Naive thymus-derived CD8-positive, alpha-beta T cell (primary cell): ENCODE measurements around the gene PPTC7. TPM values are rescaled to one million over a fixed set of nuclear protein-coding genes. Genes with fewer than 3 reads are reported as not detected.
"Not testable (repeated sequence)": the region's sequence is repeated elsewhere in the genome, so short reads cannot be mapped to it uniquely, and the experiment has no call there.

Experiments used
- ATAC-seq, 2 donors: fragments of 150-1000 bp; cut with Tn5 transposase in 1 of 2; sonication (Bioruptor Pico), chemical (Tn5 transposase) in 1 of 2; 1 replicate in 1 of 2; 2 replicates in 1 of 2; pipeline ENCODE4 v1.10.0; 2021; ENCODE audit warnings: mild to moderate bottlenecking in 2 of 2, moderate library complexity in 2 of 2
- POLR2A ChIA-PET: fragments of 350-600 bp; sonication (Branson Sonifier 250); formaldehyde crosslinking; loops from one replicate; lab custom pipeline; 2021; ENCODE audit warnings: antibody characterized with exemption; lab: Charles Lee
- DNase-seq, 10 donors: peaks; one replicate each; pipeline versions ENCODE4 v3.0.0 to v3.0.0-alpha.2; 2020 to 2022
- H3K27ac Mint-ChIP-seq, 10 donors: one replicate each; pipeline ENCODE4 v1.8.0; 2020 to 2022; ENCODE audit warnings: mild to moderate bottlenecking in 10 of 10, mixed read lengths in 10 of 10, moderate library complexity in 4 of 10, inconsistent platforms in 1 of 10
- H3K27me3 Mint-ChIP-seq, 5 donors: one replicate each; pipeline ENCODE4 v1.8.0; 2021 to 2022; ENCODE audit warnings: mixed read lengths in 5 of 5
- H3K36me3 Mint-ChIP-seq, 3 donors: one replicate each; pipeline ENCODE4 v1.8.0; 2020 to 2022; ENCODE audit warnings: mixed read lengths in 3 of 3, mild to moderate bottlenecking in 2 of 3, inconsistent platforms in 1 of 3
- H3K4me1 Mint-ChIP-seq, 4 donors: one replicate each; pipeline ENCODE4 v1.8.0; 2021 to 2022; ENCODE audit warnings: mixed read lengths in 4 of 4
- H3K4me3 Mint-ChIP-seq, 10 donors: one replicate each; pipeline ENCODE4 v1.8.0; 2020 to 2022; ENCODE audit warnings: mild to moderate bottlenecking in 10 of 10, mixed read lengths in 10 of 10, moderate library complexity in 6 of 10, inconsistent platforms in 1 of 10
- H3K9me3 Mint-ChIP-seq, 9 donors: one replicate each; pipeline ENCODE4 v1.8.0; 2020 to 2022; ENCODE audit warnings: mixed read lengths in 9 of 9, mild to moderate bottlenecking in 3 of 9, inconsistent platforms in 1 of 9, moderate library complexity in 1 of 9
- polyA plus RNA-seq, 3 donors: library from polyadenylated mRNA; unstranded; fragments of 300-500 nt; fragmentation: Illumina TruSeq; gene quantifications; one replicate each; pipeline ENCODE4 v1.2.3, GENCODE V29; 2021
- total RNA-seq, 8 experiments: library from RNA in 2 of 8; stranded (reverse) in 2 of 8; gene quantifications; one replicate each; pipeline ENCODE4 v1.2.3 and lab custom pipeline; 2021 to 2026

PPTC7 gene
- total and polyA plus RNA-seq, 5 experiments from 2014 or later = 7.6 to 34.8 (median 10.2) TPM

DNA sequence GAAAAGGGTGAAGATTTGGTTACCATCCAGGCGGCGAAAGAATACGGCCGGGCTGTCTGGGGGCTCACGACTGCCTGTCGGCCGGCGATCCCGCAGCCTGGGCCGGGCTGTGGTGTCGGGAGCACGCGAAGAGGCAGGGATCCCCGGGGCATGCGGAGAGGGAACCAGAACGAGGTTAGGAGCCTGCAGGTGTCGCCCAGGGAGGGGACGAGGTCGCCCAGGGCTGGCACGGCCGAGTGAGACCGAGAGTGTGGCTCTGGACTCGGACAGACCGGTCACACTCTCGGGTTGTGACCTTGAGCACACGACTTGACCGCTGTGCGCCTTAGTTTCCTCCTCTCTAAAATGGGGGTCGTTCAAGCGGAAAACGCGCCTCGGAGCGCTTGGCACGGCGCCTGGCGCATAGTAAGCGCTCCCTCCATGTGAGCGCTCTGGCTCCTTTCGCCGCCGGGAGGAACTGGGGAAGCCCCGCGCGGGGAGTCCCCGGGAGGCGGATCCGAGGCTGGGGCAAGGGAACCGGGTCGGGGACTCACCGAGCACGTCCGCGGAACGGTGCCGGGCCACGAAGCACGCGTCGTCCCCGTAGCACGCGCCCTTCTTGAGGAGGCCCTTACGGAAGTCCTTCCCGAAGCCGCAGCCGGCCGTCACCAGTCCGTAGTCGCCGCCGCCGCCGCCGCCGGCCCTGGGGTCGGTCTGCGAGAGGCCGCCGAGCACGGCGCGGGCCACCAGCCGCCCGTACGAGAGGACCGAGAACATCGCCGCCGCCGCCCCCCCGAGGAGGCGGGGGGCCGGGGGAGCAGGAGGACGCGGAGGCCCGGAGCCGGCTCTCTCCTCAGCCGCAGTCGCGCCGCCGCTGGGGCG is 612 bp downstream of the PPTC7 start:
- ATAC-seq = peak; percentile 54
- POLR2A ChIA-PET = interaction anchor here (1.1 kb wide), 1 partner anchor 20 kb away, joined by 4 read pairs; no protein-coding TSS in a partner anchor
- no peaks in the 10 kb centered on the region for H3K9me3 Mint-ChIP-seq
- DNase-seq = peak; percentile 49 to 80 (median 68)
- H3K27ac Mint-ChIP-seq = peak overlapping the region; percentile 85 to 95 (median 92)
- no peaks in the 10 kb centered on the region for H3K27me3 Mint-ChIP-seq
- H3K4me3 Mint-ChIP-seq = peak overlapping the region; percentile 89 to 97 (median 94)
- H3K36me3 Mint-ChIP-seq = no peaks in the 10 kb centered on the region
- peaks cover 21 to 76% (median 72%) of the 10 kb centered on the region in 4 donors for H3K4me1 Mint-ChIP-seq

DNA sequence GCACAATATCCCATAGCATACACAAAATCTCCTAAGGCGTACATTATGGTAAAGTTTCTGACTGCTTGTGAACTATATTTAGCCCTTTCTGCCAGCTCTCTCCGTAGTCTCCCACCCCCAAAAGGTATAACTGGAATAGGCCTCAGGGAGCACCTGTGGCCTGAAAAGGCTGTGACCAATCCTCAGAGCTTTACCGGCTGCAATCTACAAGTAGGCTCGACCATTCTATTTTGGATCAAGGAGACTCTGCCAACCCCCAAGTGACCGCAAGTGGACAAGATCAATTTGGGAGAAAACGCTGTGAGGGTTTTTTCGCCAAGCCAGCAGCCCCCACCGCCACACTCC is 1.2 kb downstream of the PPTC7 start:
- Mint-ChIP-seq H3K4me3 (peak overlapping the region; percentile 89 to 97 (median 94)), H3K27me3 (no peaks in the 10 kb centered on the region), H3K27ac (peak overlapping the region; percentile 85 to 95 (median 92)), H3K4me1 (peaks cover 21 to 79% (median 74%) of the 10 kb centered on the region in 4 donors), H3K9me3 (no peaks in the 10 kb centered on the region), H3K36me3 (no peaks in the 10 kb centered on the region)
- POLR2A ChIA-PET = interaction anchor here (0.8 to 1.8 kb wide), 4 partner anchors 15 to 1837 kb away, joined by 3 to 6 read pairs (median 4); partner anchors contain the start of genes FAM216A and PTPN11
- DNase-seq (no peak), ATAC-seq (no peak)

DNA sequence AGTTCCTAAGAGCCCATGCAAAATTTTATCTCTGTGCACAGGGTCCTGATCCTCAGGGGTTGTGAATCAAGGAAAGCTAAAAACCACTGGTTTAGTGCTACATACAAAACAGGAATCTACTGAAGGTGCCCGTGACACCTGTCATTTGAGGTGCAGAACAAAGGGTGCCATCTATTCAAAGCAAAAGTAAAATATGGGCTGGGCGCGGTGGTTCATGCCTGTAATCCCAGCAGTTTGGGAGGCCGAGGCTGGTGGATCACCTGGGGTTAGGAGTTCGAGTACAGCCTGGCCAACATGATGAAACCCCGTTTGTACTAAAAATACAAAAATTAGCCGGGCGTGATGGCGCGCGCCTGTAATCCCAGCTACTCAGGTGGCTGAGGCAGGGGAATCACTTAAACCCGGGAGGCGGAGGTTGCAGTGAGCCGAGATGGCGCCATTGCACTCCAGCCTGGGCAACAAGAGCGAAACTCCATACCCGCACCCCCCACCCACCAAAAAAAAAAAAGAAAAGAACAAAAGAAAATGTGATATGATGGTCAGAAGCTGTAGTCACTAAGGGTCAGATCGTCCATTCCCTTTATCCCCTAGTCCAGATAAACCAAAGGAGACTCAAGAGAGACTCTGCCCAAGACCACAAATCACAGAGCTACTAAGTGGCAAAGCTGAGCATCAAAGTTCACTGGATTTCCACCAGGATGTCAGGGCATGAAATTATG is 3.4 kb downstream of the PPTC7 start:
- peak overlapping the region; percentile 77 to 95 (median 90) for H3K27ac Mint-ChIP-seq
- DNase-seq (no peak), ATAC-seq (no peak)
- POLR2A ChIA-PET = interaction anchor here (0.8 to 1.8 kb wide), 4 partner anchors 12 to 23 kb away, joined by 4 to 6 read pairs (median 5); no protein-coding TSS in a partner anchor
- peak overlapping the region; percentile 73 to 97 (median 93) for H3K4me3 Mint-ChIP-seq
- H3K27me3 Mint-ChIP-seq = no peaks in the 10 kb centered on the region
- H3K9me3 Mint-ChIP-seq = peaks cover 0 to 2% (median 0%) of the 10 kb centered on the region in 9 donors
- peaks cover 27 to 87% (median 78%) of the 10 kb centered on the region in 4 donors for H3K4me1 Mint-ChIP-seq
- no peaks in the 10 kb centered on the region for H3K36me3 Mint-ChIP-seq

DNA sequence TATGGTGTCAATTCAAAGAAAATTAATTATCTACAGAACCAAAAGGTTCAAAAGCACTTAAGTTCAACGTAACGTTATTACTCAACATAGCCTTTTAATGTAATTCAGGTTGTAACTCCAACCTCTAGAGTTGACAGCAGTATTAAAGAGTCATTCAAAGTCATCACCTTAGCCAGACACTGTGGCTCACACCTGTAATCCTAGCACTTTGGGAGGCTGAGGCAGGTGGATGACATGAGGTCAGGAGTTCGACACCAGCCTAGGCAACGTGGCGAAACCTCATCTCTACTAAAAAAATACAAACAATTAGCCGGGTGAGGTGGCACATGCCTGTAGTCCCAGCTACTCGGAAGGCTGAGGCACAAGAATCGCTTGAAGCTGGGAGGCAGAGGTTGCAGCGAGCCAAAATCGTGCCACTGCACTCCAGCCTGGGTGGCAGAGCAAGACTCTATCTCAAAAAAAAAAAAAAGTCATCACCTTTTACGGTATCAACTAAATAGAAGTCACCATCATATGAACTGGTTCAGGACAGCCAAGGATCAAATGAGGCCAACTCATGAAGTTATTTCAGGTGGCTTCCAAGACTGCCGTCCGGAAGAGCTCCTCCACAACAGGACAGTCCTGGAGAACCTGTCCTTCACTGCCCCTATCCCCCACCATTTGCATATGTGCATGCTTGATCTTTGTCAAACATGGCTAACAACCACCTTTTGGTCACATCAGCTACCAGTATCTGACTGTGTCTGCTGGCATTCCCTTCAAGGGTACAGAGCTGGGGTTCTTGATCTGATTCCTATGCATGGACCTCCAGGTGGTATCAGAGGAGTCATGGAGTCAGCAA is 4.2 kb downstream of the PPTC7 start:
- Mint-ChIP-seq H3K27ac (peak overlapping the region; percentile 77 to 95 (median 90)), H3K9me3 (peaks cover 0 to 2% (median 0%) of the 10 kb centered on the region in 9 donors)

DNA sequence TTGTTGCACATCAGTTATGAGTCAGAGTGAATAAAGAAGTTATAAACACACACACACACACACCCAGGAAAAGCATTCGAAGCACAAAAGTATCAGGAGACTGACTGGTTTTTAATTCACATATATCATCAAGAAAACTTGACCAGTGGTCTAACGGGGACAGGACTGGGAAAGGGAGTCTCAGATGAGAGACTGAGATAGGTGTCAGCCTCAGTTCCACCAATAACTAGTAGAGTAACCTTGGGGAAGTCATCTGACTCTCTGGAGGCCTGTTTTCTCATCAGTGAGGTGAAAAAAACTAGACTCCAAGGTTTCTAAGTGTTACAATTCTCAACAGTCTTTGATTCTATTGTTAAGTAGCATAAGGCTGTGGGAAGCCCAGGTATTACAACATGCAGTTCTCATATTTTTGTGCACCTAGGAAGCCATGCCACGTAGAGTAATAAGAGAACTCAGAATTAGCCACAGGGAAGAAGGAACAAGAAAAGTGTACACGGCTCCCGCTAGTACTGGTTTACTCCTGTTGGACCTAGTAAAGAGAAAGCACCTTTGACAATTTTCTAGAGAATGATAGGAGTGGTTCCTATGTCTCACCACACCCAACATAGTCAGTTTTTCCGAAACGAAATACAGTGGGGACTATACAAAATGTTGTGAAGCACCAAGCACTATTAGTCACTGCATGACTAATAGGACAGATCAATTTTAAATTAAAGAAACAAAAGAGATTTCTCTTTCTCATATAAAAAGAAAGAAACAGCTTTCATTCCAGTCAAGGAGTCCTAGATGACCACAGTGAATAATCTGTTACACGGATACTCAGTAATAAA is 5.0 kb downstream of the PPTC7 start:
- peaks cover 0 to 2% (median 0%) of the 10 kb centered on the region in 9 donors for H3K9me3 Mint-ChIP-seq
- no peaks in the 10 kb centered on the region for H3K27me3 Mint-ChIP-seq
- peak overlapping the region; percentile 44 to 97 (median 93) for H3K4me3 Mint-ChIP-seq
- peak overlapping the region; percentile 53 to 95 (median 88) for H3K27ac Mint-ChIP-seq
- peak; percentile 24 to 38 for ATAC-seq
- POLR2A ChIA-PET = interaction anchor here (0.6 to 1.0 kb wide), 3 partner anchors 14 to 103 kb away, joined by 3 to 6 read pairs (median 4); no protein-coding TSS in a partner anchor
- H3K4me1 Mint-ChIP-seq = peaks cover 24 to 83% (median 68%) of the 10 kb centered on the region in 4 donors
- DNase-seq = peak in 2 of 10 donors; percentile 6 to 30
- H3K36me3 Mint-ChIP-seq = peaks cover 0 to 3% (median 0%) of the 10 kb centered on the region in 3 donors

More for the DNA sequence above, 4.2 kb downstream of the PPTC7 start:
- DNase-seq (no peak), ATAC-seq (no peak)
- no peaks in the 10 kb centered on the region for H3K36me3 Mint-ChIP-seq
- H3K4me3 Mint-ChIP-seq = peak overlapping the region; percentile 55 to 97 (median 93)
- peaks cover 27 to 85% (median 73%) of the 10 kb centered on the region in 4 donors for H3K4me1 Mint-ChIP-seq
- no peaks in the 10 kb centered on the region for H3K27me3 Mint-ChIP-seq
- POLR2A ChIA-PET = interaction anchor here (0.6 to 1.0 kb wide), 4 partner anchors 11 to 248 kb away, joined by 3 to 6 read pairs (median 4); no protein-coding TSS in a partner anchor

DNA sequence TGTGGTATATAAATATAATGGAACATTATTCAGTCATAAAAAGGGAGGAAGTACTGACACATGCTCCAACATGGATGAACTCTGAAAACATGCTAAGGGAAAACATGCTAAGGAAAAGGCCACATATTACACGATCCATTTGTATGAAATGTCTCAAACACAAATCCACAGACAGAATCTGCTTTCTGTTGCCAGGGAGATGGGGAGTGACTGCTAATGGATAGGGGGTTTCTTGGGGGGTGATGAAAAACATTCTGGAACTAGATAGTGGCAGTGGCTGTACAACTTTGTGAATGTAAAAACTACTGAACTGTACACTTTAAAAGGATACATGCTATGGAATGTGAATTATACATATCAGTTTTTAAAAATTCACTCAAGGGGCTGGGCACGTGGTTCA is 6.6 kb downstream of the PPTC7 start:
- Mint-ChIP-seq H3K27me3 (no peaks in the 10 kb centered on the region), H3K9me3 (peaks cover 0 to 12% (median 2%) of the 10 kb centered on the region in 9 donors), H3K27ac (peak overlapping the region in 7 of 10 donors; percentile 30 to 94 (median 72)), H3K4me3 (peak overlapping the region in 7 of 10 donors; percentile 20 to 57 (median 44)), H3K4me1 (peaks cover 21 to 83% (median 64%) of the 10 kb centered on the region in 4 donors), H3K36me3 (peaks cover 0 to 13% (median 4%) of the 10 kb centered on the region in 3 donors)
- DNase-seq (no peak), ATAC-seq (no peak)
- POLR2A ChIA-PET = interaction anchor here (3.8 kb wide), 1 partner anchor 10 kb away, joined by 17 read pairs; no protein-coding TSS in a partner anchor

DNA sequence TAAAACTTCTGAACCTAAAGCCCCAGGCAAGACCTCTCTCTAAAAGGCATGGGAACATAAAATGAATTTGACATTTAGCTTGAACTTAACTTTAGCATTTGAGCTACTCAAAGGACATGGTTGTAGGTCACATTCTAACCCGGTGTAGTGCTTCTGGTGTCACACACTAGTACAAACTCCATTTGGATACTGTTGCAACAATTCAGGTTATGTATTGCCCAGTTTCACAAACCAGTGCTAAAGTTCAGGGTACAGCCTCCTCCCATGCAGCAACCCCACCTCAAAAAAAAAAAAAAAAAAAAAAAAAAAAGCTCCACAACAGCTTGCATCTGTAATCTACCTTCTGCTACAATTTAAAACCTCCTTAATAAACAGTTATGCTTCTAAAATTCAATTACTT is 7.8 kb downstream of the PPTC7 start:
- H3K36me3 Mint-ChIP-seq = peaks cover 3 to 15% (median 4%) of the 10 kb centered on the region in 3 donors
- H3K4me3 Mint-ChIP-seq = peak overlapping the region in 8 of 10 donors; percentile 22 to 62 (median 46)

DNA sequence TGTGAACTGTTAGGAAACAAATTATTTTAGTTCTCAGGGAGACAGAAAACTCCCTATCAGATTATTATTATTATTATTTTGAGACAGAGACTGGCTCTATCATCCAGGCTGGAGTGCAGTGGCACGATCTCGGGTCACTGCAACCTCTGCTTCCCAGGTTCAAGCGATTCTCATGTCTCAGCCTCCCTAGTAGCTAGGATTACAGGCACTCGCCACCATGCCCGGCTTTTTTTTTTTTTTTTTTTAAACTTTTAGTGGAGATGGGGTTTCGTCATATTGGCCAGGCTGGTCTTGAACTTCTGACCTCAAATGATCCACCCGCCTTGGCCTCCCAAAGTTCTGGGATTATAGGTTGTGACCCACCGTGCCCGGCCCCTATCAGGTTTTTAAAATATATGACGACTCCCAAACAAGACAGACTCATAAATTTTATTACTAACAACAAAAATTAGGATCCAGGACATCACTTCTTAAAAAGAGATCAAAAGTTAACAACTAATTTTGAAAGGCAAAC is 8.3 kb downstream of the PPTC7 start:
- H3K4me3 Mint-ChIP-seq = peak overlapping the region in 5 of 10 donors; percentile 8 to 39 (median 22)
- POLR2A ChIA-PET = interaction anchor here (0.5 to 3.8 kb wide), 6 partner anchors 8 to 125 kb away, joined by 3 to 17 read pairs (median 4); partner anchors contain the start of gene ARPC3
- H3K27ac Mint-ChIP-seq = peak overlapping the region in 5 of 10 donors; percentile 28 to 94 (median 56)
- DNase-seq, H3K27me3 Mint-ChIP-seq, ATAC-seq: not testable (repeated sequence)
- H3K9me3 Mint-ChIP-seq = peaks cover 0 to 22% (median 2%) of the 10 kb centered on the region in 9 donors
- peaks cover 21 to 67% (median 50%) of the 10 kb centered on the region in 4 donors for H3K4me1 Mint-ChIP-seq
- H3K36me3 Mint-ChIP-seq = peaks cover 4 to 17% (median 5%) of the 10 kb centered on the region in 3 donors

More for the DNA sequence above, 7.8 kb downstream of the PPTC7 start:
- H3K27me3 Mint-ChIP-seq = no peaks in the 10 kb centered on the region
- H3K4me1 Mint-ChIP-seq = peaks cover 20 to 72% (median 54%) of the 10 kb centered on the region in 4 donors
- POLR2A ChIA-PET = interaction anchor here (0.5 to 3.8 kb wide), 5 partner anchors 9 to 125 kb away, joined by 3 to 17 read pairs (median 6); partner anchors contain the start of gene ARPC3
- DNase-seq = no peak
- peaks cover 0 to 20% (median 2%) of the 10 kb centered on the region in 9 donors for H3K9me3 Mint-ChIP-seq
- no peak for ATAC-seq
- peak overlapping the region in 6 of 10 donors; percentile 49 to 94 (median 56) for H3K27ac Mint-ChIP-seq

DNA sequence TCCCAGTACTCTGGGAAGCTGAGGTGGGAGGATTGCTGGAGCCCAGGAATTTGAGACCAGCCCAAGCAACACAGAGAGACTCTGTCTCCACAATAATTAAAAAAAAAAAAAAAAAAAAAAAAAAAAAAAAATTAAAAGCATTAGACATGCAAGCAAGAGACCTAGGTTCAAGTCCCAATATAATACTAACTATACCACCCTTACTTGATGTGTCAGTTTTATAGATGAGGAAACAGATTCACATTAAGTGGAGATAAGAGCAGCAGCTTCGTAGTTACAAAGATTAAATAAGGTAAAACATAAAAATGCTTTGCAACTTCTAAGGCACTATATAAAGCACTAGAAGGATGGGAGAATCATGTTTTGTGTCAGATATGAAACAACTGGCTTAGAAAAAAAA is 9.1 kb downstream of the PPTC7 start:
- Mint-ChIP-seq H3K27me3 (no peaks in the 10 kb centered on the region), H3K9me3 (peaks cover 0 to 28% (median 3%) of the 10 kb centered on the region in 9 donors), H3K4me1 (peaks cover 17 to 65% (median 43%) of the 10 kb centered on the region in 4 donors), H3K27ac (peak overlapping the region in 3 of 10 donors; percentile 43 to 57 (median 44)), H3K36me3 (peaks cover 7 to 22% (median 9%) of the 10 kb centered on the region in 3 donors), H3K4me3 (peak overlapping the region in 2 of 10 donors; percentile 2 to 26)
- POLR2A ChIA-PET = interaction anchor here (0.6 to 3.8 kb wide), 5 partner anchors 8 to 124 kb away, joined by 3 to 17 read pairs (median 4); partner anchors contain the start of gene ARPC3
- DNase-seq (no peak), ATAC-seq (no peak)

DNA sequence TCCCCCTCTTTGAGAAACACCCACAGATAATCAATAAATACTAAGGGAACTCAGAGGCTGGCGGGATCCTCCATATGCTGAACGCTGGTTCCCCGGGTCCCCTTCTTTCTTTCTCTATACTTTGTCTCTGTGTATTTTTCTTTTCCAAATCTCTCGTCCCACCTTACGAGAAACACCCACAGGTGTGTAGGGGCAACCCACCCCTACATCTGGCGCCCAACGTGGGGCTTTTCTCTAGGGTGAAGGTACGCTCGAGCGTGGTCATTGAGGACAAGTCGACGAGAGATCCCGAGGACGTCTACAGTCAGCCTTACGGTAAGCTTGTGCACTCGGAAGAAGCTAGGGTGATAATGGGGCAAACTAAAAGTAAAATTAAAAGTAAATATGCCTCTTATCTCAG is 12.3 kb downstream of the PPTC7 start:
- H3K4me3 Mint-ChIP-seq, POLR2A ChIA-PET, H3K27ac Mint-ChIP-seq, H3K27me3 Mint-ChIP-seq, DNase-seq, ATAC-seq: not testable (repeated sequence)
- peaks cover 0 to 37% (median 8%) of the 10 kb centered on the region in 9 donors for H3K9me3 Mint-ChIP-seq
- H3K36me3 Mint-ChIP-seq = peaks cover 7 to 22% (median 9%) of the 10 kb centered on the region in 3 donors
- peaks cover 25 to 61% (median 40%) of the 10 kb centered on the region in 4 donors for H3K4me1 Mint-ChIP-seq
